Spleen (tissue), 11 donors: ENCODE measurements around the gene ERC1. TPM values are rescaled to one million over a fixed set of nuclear protein-coding genes. Genes with fewer than 3 reads are reported as not detected.
A peak's percentile ranks its signal among the peaks of the same experiment; 100 is the strongest.

Experiments
- DNase-seq: peaks from one replicate; pipeline ENCODE4 v3.0.0-alpha.2; 2020
- H3K27ac ChIP-seq, 8 donors: fragments of 200-600 bp; sonication (generic) in 7 of 8; 1 replicate in 4 of 8; 2 replicates in 4 of 8; pipeline versions ENCODE4 v1.5.0 to v1.8.0; 2016 to 2021; ENCODE audit warnings: inconsistent platforms in 4 of 8, mild to moderate bottlenecking in 4 of 8, moderate library complexity in 1 of 8
- H3K27me3 ChIP-seq, 7 donors: fragments of 200-600 bp; sonication (generic) in 6 of 7; replicated peaks in 1 of 7; 1 replicate in 4 of 7; 2 replicates in 3 of 7; pipeline versions ENCODE4 v1.5.0 to v1.8.0; 2016 to 2021; ENCODE audit warnings: inconsistent platforms in 3 of 7, mild to moderate bottlenecking in 1 of 7
- H3K36me3 ChIP-seq, 6 donors: fragments of 200-600 bp; sonication (generic) in 5 of 6; 1 replicate in 4 of 6; 2 replicates in 2 of 6; pipeline versions ENCODE4 v1.5.0 to v1.8.0; 2016 to 2021; ENCODE audit warnings: inconsistent platforms in 2 of 6
- H3K4me1 ChIP-seq, 6 donors: fragments of 200-600 bp; sonication (generic) in 5 of 6; 1 replicate in 3 of 6; 2 replicates in 3 of 6; pipeline versions ENCODE4 v1.5.0 to v1.8.0; 2016 to 2021; ENCODE audit warnings: inconsistent platforms in 3 of 6
- H3K4me3 ChIP-seq, 8 donors: fragments of 200-600 bp; sonication (generic) in 7 of 8; 1 replicate in 4 of 8; 2 replicates in 4 of 8; pipeline versions ENCODE4 v1.5.0 to v1.8.0; 2016 to 2021; ENCODE audit warnings: inconsistent platforms in 4 of 8, mild to moderate bottlenecking in 4 of 8, moderate library complexity in 2 of 8
- H3K9me3 ChIP-seq, 8 donors: fragments of 200-600 bp; sonication (generic) in 7 of 8; 1 replicate in 4 of 8; 2 replicates in 4 of 8; pipeline versions ENCODE4 v1.5.0 to v1.8.0; 2016 to 2021; ENCODE audit warnings: inconsistent platforms in 4 of 8
- POLR2A ChIP-seq, 3 donors: fragments of 450-650 bp; IDR thresholded peaks; one replicate each; pipeline ENCODE4 v1.5.1; 2017; ENCODE audit warnings: antibody characterized with exemption in 3 of 3, mild to moderate bottlenecking in 1 of 3
- POLR2AphosphoS5 ChIP-seq, 3 donors: sonication (generic); formaldehyde crosslinking; IDR thresholded peaks; one replicate each; pipeline ENCODE4 v1.5.1; 2017; ENCODE audit warnings: antibody characterized with exemption in 3 of 3
- WGBS, 5 donors: extraction: QIAGEN DNeasy Blood & Tissue Kit in 3 of 5; methylation state at CpG; one replicate each; pipeline versions ENCODE4 v1.1.5 to v1.1.7; 2013 to 2018; 5-methylcytosine and 5-hydroxymethylcytosine counted together
- intact Hi-C: fragments of 100-400 bp; cut with DNase I; formaldehyde crosslinking; loops from one replicate; pipeline ENCODE4 v1.15.0; 2023; ENCODE audit warnings: low total_unique reads
- polyA plus RNA-seq, 3 donors: library from polyadenylated mRNA; stranded (reverse); fragments of 200-250 nt; gene quantifications; one replicate each; pipeline ENCODE4 v1.2.1, GENCODE V29; 2013
- total RNA-seq, 7 donors: library from RNA; depleted of rRNA in 3 of 7; stranded (reverse); fragments of >200 nt in 3 of 7; fragmentation: NEBNext Ultra II Directional in 4 of 7; extraction: Animal tissue kit (Norgen Biotek cat#: 25700) in 4 of 7; gene quantifications; one replicate each; pipeline versions ENCODE4 v1.1.0 to v1.2.1, GENCODE V29; 2016 to 2021
- TF ChIP-seq, protein P1 (sequence below), 11 experiments: fragments of 200-600 bp in 7 of 11; fragments of 450-650 bp in 4 of 11; sonication (generic) in 4 of 11; IDR thresholded peaks in 8 of 11; conservative IDR thresholded peaks in 3 of 11; 1 replicate in 7 of 11; 2 replicates in 4 of 11; pipeline versions ENCODE4 v1.4.0 to v1.8.0; 2016 to 2021; ENCODE audit warnings: antibody characterized with exemption in 11 of 11, inconsistent platforms in 4 of 11, mild to moderate bottlenecking in 1 of 11
- donor health status: healthy with polysubstance abuse.
- donor health status: DM: no; HTN: no; CAD: no; lungs with moderate emphysema.
- donor health status: DM: no; HTN: no; CAD: no.
- donor health status: Bipolar disorder and iron deficiency.
- donor health status: healthy.
- donor health status: DM: no; HTN: no; CAD: no.
- donor health status: DM: yes; HTN: yes; CAD: no.

Gene ERC1
- total and polyA plus RNA-seq, 10 donors: 1.2 to 73.4 (median 42.6) TPM

DNA sequence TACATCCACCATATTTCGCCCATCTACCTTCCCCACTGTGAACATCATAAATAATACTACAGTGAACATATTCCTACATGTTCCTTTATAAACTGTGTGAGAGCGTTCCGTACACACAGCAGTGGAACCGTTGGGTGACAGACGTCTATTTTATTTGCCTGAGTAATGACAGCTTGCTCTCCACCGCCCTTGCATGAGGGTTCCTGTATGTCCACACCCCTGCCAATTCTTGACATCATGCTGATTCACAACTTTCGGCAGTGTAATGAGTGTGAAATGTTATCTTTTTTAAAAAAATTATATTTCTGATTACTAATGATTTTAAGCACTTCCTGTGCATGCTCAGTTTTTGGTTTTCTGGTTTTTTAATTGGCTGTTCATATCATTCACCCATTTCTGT lies 37.2 kb upstream of the ERC1 start:
- 63 to 76% (median 70%) methylated on average over 7 of the region's 7 CpGs for WGBS, 5 donors
- H3K36me3 ChIP-seq: no peaks in the 10 kb centered on the region
- no peaks in the 10 kb centered on the region for H3K27me3 ChIP-seq
- intact Hi-C loops: no loop called here
- TF ChIP-seq, protein P1, sequence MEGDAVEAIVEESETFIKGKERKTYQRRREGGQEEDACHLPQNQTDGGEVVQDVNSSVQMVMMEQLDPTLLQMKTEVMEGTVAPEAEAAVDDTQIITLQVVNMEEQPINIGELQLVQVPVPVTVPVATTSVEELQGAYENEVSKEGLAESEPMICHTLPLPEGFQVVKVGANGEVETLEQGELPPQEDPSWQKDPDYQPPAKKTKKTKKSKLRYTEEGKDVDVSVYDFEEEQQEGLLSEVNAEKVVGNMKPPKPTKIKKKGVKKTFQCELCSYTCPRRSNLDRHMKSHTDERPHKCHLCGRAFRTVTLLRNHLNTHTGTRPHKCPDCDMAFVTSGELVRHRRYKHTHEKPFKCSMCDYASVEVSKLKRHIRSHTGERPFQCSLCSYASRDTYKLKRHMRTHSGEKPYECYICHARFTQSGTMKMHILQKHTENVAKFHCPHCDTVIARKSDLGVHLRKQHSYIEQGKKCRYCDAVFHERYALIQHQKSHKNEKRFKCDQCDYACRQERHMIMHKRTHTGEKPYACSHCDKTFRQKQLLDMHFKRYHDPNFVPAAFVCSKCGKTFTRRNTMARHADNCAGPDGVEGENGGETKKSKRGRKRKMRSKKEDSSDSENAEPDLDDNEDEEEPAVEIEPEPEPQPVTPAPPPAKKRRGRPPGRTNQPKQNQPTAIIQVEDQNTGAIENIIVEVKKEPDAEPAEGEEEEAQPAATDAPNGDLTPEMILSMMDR (IDR thresholded peaks at IDR 0.05 in 8 of 11, conservative IDR thresholded peaks at IDR 0.05 in 3 of 11): no peak
- no peak for TF ChIP-seq POLR2AphosphoS5 (IDR thresholded peaks at IDR 0.05)
- TF ChIP-seq POLR2A (IDR thresholded peaks at IDR 0.05): no peak
- H3K4me1 ChIP-seq: peaks cover 0 to 14% (median 4%) of the 10 kb centered on the region in 6 donors
- H3K9me3 ChIP-seq: no peaks in the 10 kb centered on the region
- no peak for DNase-seq
- no peak overlapping the region for H3K4me3 ChIP-seq
- peak overlapping the region in 5 of 8 donors; percentile 43 to 54 (median 51) for H3K27ac ChIP-seq

DNA sequence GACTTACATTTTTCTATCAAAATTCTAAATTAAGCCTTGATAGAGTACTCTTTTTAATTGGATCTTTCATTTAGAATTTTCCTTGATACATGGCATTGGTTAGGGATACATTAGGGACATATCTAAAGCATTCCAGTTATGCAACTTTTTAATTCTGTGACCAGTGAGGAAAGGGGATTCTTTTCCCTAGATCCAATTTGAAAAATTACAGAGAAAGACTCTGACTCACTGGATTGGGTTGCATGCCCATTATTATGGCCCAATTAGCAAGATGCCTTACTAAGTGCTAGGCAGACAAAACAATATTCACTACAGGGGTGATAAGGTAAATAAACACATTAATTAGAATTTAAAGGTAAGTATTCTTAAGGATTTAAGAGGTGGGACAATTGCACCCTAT lies 36.3 kb upstream of the ERC1 start:
- no peak overlapping the region for H3K4me3 ChIP-seq
- H3K36me3 ChIP-seq: no peaks in the 10 kb centered on the region
- no peaks in the 10 kb centered on the region for H3K9me3 ChIP-seq
- H3K27ac ChIP-seq: no peak overlapping the region
- TF ChIP-seq, protein P1 (IDR thresholded peaks at IDR 0.05 in 8 of 11, conservative IDR thresholded peaks at IDR 0.05 in 3 of 11): no peak
- TF ChIP-seq POLR2AphosphoS5 (IDR thresholded peaks at IDR 0.05): no peak
- no peak for TF ChIP-seq POLR2A (IDR thresholded peaks at IDR 0.05)
- H3K27me3 ChIP-seq: no peaks in the 10 kb centered on the region
- DNase-seq: no peak
- intact Hi-C loops: no loop called here
- H3K4me1 ChIP-seq: peaks cover 0 to 14% (median 1%) of the 10 kb centered on the region in 6 donors

DNA sequence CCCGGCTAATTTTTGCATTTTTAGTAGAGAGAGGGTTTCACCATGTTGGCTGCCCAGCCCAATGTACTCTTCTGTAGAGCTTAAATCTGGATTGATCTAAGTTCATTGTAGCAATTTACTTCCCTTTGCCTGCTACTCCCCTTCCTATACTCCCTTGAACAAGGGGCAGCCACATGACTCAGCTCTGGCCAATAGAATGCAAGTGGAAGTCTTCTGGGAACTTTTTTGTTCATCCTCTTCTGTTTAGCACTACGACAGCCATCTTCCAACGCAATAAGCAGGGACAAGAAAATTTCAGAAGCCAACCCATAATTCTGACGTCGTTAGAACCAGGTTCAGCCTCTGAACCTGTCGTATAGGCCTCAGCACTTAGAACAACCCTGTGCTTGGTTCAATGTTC lies 35.1 kb upstream of the ERC1 start:
- Histone ChIP-seq H3K4me3 (no peak overlapping the region), H3K27ac (no peak overlapping the region), H3K36me3 (no peaks in the 10 kb centered on the region), H3K9me3 (no peaks in the 10 kb centered on the region), H3K4me1 (peaks cover 0 to 9% (median 1%) of the 10 kb centered on the region in 6 donors), H3K27me3 (no peaks in the 10 kb centered on the region)
- 93 to 96% (median 94%) methylated on average over 6 of the region's 6 CpGs for WGBS, 5 donors
- no peak for DNase-seq
- intact Hi-C loops: no loop called here
- no peak for TF ChIP-seq POLR2AphosphoS5 (IDR thresholded peaks at IDR 0.05)
- TF ChIP-seq, protein P1 (IDR thresholded peaks at IDR 0.05 in 8 of 11, conservative IDR thresholded peaks at IDR 0.05 in 3 of 11): no peak
- no peak for TF ChIP-seq POLR2A (IDR thresholded peaks at IDR 0.05)

DNA sequence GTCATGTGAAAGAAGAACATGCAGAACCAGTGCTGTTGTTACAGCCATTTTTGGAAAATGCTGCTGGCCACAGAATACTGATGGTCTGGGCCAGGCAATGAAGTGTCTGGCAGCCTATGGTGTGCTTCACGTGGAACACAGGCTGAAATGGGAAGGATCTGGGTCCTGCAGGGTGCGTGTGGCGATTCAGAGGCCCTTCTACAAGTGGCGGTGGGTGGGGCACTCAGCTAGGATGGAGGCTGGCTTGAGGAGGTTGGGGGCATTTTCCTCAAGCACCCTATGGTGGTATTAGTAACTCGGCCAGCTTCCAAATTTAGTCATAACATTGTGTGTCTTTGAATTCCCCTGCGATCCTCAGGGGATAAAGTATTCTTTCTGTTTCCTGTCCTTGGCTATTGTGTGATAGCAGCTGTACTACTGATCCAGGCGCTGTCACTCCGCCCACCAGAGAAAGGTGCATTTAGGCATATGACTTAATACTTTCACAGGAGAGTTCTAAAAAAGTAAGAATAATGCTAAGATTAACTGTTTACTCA lies 32.4 kb upstream of the ERC1 start:
- H3K4me1 ChIP-seq: peaks cover 0 to 9% (median 1%) of the 10 kb centered on the region in 6 donors

More for the DNA sequence above, 32.4 kb upstream of the ERC1 start:
- Histone ChIP-seq H3K27ac (no peak overlapping the region), H3K9me3 (no peaks in the 10 kb centered on the region), H3K4me3 (peak overlapping the region in 1 of 8 donors; percentile 19), H3K27me3 (no peaks in the 10 kb centered on the region), H3K36me3 (no peaks in the 10 kb centered on the region)
- DNase-seq: no peak
- TF ChIP-seq POLR2AphosphoS5 (IDR thresholded peaks at IDR 0.05): no peak
- TF ChIP-seq, protein P1 (IDR thresholded peaks at IDR 0.05 in 8 of 11, conservative IDR thresholded peaks at IDR 0.05 in 3 of 11): no peak
- TF ChIP-seq POLR2A (IDR thresholded peaks at IDR 0.05): no peak
- 43 to 56% (median 53%) methylated on average over 7 to 8 of the region's 8 CpGs for WGBS, 5 donors
- intact Hi-C loops: no loop called here
